Psoas muscle (tissue), 8 donors: ENCODE data around the gene NLRP3. TPM values are rescaled to one million over a fixed set of nuclear protein-coding genes. Genes with fewer than 3 reads are reported as not detected.

Source experiments
- ATAC-seq, 4 donors: fragments of 200-7000 bp; cut with Tn5 transposase; one replicate each; pipeline ENCODE4 v1.9.1; 2020; ENCODE audit warnings: moderate library complexity in 3 of 4, mild to moderate bottlenecking in 2 of 4
- DNase-seq, 2 donors: peaks; one replicate each; pipeline ENCODE4 v3.0.0-alpha.2; 2020
- H3K27ac ChIP-seq: fragments of 200-600 bp; one replicate; pipeline ENCODE4 v1.8.0; 2022
- H3K27me3 ChIP-seq, 3 donors: fragments of 200-600 bp in 1 of 3; one replicate each; pipeline versions ENCODE4 v1.6.1 to v1.8.0; 2013 to 2022; ENCODE audit warnings: low read length in 2 of 3, mild to moderate bottlenecking in 2 of 3, moderate library complexity in 1 of 3; ENCODE audit not compliant: insufficient read depth in 3 of 3
- H3K36me3 ChIP-seq, 2 donors: fragments of 200-600 bp in 1 of 2; one replicate each; pipeline versions ENCODE4 v1.6.1 to v1.8.0; 2013 to 2022; ENCODE audit warnings: low read depth in 1 of 2, mild to moderate bottlenecking in 1 of 2, moderate library complexity in 1 of 2; ENCODE audit not compliant: insufficient read depth in 1 of 2
- H3K4me1 ChIP-seq: fragments of 200-600 bp; one replicate; pipeline ENCODE4 v1.8.0; 2022
- H3K4me3 ChIP-seq: fragments of 200-600 bp; one replicate; pipeline ENCODE4 v1.8.0; 2022; ENCODE audit warnings: mild to moderate bottlenecking
- H3K9me3 ChIP-seq: fragments of 200-600 bp; one replicate; pipeline ENCODE4 v1.8.0; 2022
- CTCF ChIP-seq: fragments of 200-600 bp; IDR thresholded peaks from one replicate; pipeline ENCODE4 v1.8.0; 2022; ENCODE audit warnings: antibody characterized with exemption
- WGBS, 3 donors: extraction: QIAGEN DNeasy Blood & Tissue Kit; methylation state at CpG; one replicate each; pipeline versions ENCODE4 v1.1.6 to v1.1.7; 2013; 5-methylcytosine and 5-hydroxymethylcytosine counted together
- intact Hi-C, 2 donors: fragments of 100-400 bp; cut with DNase I; formaldehyde crosslinking; loops; one replicate each; pipeline versions ENCODE4 v1.11.0 to v1.14.2; 2022
- polyA plus RNA-seq, 3 donors: library from polyadenylated mRNA; stranded (reverse); fragments of 200-250 nt; gene quantifications; one replicate each; pipeline ENCODE4 v1.2.3, GENCODE V29; 2013
- total RNA-seq, 4 donors: library from RNA; stranded (reverse); fragmentation: NEBNext Ultra II Directional in 2 of 4; extraction: Animal tissue kit (Norgen Biotek cat#: 25700) in 2 of 4; gene quantifications; one replicate each; pipeline versions ENCODE4 v1.2.1 to v1.2.4, GENCODE V29; 2021 to 2023
- donor health status: healthy with polysubstance abuse.
- donor health status: DM: no; HTN: no; CAD: no; lungs with moderate emphysema.
- donor health status: Bipolar disorder and iron deficiency.
- donor health status: healthy.
- donor health status: DM: yes; HTN: yes; CAD: no.
- donor health status: DM: no; HTN: no; CAD: no.
- donor health status: DM: no; HTN: no; CAD: no.
- donor health status: DM: yes; HTN: yes; CAD: no.

Gene NLRP3
- total and polyA plus RNA-seq, 7 donors: 0.07 to 0.98 (median 0.27) TPM

GRCh38 chr1:247434005-247434404 lies 18.0 kb downstream of the NLRP3 start:
- TF ChIP-seq CTCF: no peak
- Histone ChIP-seq H3K36me3 (no peaks in the 10 kb centered on the region), H3K9me3 (no peaks in the 10 kb centered on the region), H3K4me3 (no peak overlapping the region), H3K27me3 (peaks cover 0 to 3% (median 0%) of the 10 kb centered on the region in 3 donors), H3K4me1 (no peaks in the 10 kb centered on the region), H3K27ac (no peak overlapping the region)
- ATAC-seq (no peak), DNase-seq (no peak)
- intact Hi-C loops: no loop called here
- WGBS, 3 donors: 79 to 84% (median 84%) methylated on average over 15 of the region's 15 CpGs

- Histone ChIP-seq H3K4me1 (no peaks in the 10 kb centered on the region), H3K27ac (no peak overlapping the region), H3K4me3 (no peak overlapping the region), H3K36me3 (no peaks in the 10 kb centered on the region), H3K9me3 (no peaks in the 10 kb centered on the region), H3K27me3 (peaks cover 0 to 3% (median 0%) of the 10 kb centered on the region in 3 donors)
- intact Hi-C loops: no loop called here
- ATAC-seq: no peak
- WGBS, 3 donors: 72 to 74% (median 73%) methylated on average over 13 of the region's 13 CpGs
- no peak for DNase-seq
- no peak for TF ChIP-seq CTCF
Observed at GRCh38 chr1:247435030-247435758, 19.2 kb downstream of the NLRP3 start.

GRCh38 chr1:247435759-247436147 lies 19.8 kb downstream of the NLRP3 start:
- intact Hi-C loops: no loop called here
- H3K27me3 ChIP-seq: peaks cover 0 to 3% (median 0%) of the 10 kb centered on the region in 3 donors
- ATAC-seq: no peak

GRCh38 chr1:247437551-247438505 lies 21.9 kb downstream of the NLRP3 start:
- Histone ChIP-seq H3K27me3 (peaks cover 0 to 3% (median 0%) of the 10 kb centered on the region in 3 donors), H3K9me3 (no peaks in the 10 kb centered on the region), H3K36me3 (no peaks in the 10 kb centered on the region), H3K27ac (no peak overlapping the region), H3K4me3 (no peak overlapping the region), H3K4me1 (no peaks in the 10 kb centered on the region)
- no peak for TF ChIP-seq CTCF
- intact Hi-C loops: no loop called here
- DNase-seq: no peak
- no peak for ATAC-seq
- WGBS, 3 donors: 70 to 76% (median 76%) methylated on average over 17 of the region's 17 CpGs

More at GRCh38 chr1:247435759-247436147, 19.8 kb downstream of the NLRP3 start:
- no peak for DNase-seq
- WGBS, 3 donors: 74 to 86% (median 78%) methylated on average over 3 of the region's 3 CpGs
- Histone ChIP-seq H3K4me3 (no peak overlapping the region), H3K36me3 (no peaks in the 10 kb centered on the region), H3K4me1 (no peaks in the 10 kb centered on the region), H3K27ac (no peak overlapping the region), H3K9me3 (no peaks in the 10 kb centered on the region)
- TF ChIP-seq CTCF: no peak
